Kidney epithelial cell (primary cell): ENCODE measurements around the gene CBLB. TPM values are rescaled to one million over a fixed set of nuclear protein-coding genes. Genes with fewer than 3 reads are reported as not detected.

Experiments
- DNase-seq: peaks from one replicate; pipeline ENCODE4 v3.0.0-alpha.2; 2010; ENCODE audit warnings: low read depth
- H3K27me3 ChIP-seq: 2 replicates; pipeline ENCODE4 v1.6.0; 2011; ENCODE audit warnings: low read length; ENCODE audit not compliant: control insufficient read depth, insufficient read depth
- H3K36me3 ChIP-seq: 2 replicates; pipeline ENCODE4 v1.5.1; 2011; ENCODE audit warnings: low read length; ENCODE audit not compliant: control insufficient read depth, insufficient read depth
- H3K4me3 ChIP-seq: 2 replicates; pipeline ENCODE4 v1.5.1; 2011; ENCODE audit warnings: low read depth, mild to moderate bottlenecking, control low read depth, low read length
- total RNA-seq: library from RNA; depleted of rRNA; stranded (reverse); fragments of >200 nt; gene quantifications from 2 replicates; pipeline ENCODE4 v1.2.3, GENCODE V29; 2015
- TF ChIP-seq, protein P1 (sequence below): IDR thresholded peaks from 2 replicates; pipeline ENCODE4 v1.5.1; 2011; ENCODE audit warnings: mild to moderate bottlenecking, moderate library complexity, low read length, control low read depth, inconsistent platforms; ENCODE audit not compliant: insufficient read depth, poor library complexity, severe bottlenecking

CBLB gene
- total RNA-seq, 1 donor from 2014 or later = 27.2 TPM

- no peak overlapping the region for H3K4me3 ChIP-seq
- TF ChIP-seq, protein P1, sequence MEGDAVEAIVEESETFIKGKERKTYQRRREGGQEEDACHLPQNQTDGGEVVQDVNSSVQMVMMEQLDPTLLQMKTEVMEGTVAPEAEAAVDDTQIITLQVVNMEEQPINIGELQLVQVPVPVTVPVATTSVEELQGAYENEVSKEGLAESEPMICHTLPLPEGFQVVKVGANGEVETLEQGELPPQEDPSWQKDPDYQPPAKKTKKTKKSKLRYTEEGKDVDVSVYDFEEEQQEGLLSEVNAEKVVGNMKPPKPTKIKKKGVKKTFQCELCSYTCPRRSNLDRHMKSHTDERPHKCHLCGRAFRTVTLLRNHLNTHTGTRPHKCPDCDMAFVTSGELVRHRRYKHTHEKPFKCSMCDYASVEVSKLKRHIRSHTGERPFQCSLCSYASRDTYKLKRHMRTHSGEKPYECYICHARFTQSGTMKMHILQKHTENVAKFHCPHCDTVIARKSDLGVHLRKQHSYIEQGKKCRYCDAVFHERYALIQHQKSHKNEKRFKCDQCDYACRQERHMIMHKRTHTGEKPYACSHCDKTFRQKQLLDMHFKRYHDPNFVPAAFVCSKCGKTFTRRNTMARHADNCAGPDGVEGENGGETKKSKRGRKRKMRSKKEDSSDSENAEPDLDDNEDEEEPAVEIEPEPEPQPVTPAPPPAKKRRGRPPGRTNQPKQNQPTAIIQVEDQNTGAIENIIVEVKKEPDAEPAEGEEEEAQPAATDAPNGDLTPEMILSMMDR = no peak
- no peaks in the 10 kb centered on the region for H3K27me3 ChIP-seq
- H3K36me3 ChIP-seq = no peaks in the 10 kb centered on the region
- DNase-seq = no peak
Observed at GRCh38 chr3:105704726-105705410, 163.9 kb downstream of the CBLB start.

DNA sequence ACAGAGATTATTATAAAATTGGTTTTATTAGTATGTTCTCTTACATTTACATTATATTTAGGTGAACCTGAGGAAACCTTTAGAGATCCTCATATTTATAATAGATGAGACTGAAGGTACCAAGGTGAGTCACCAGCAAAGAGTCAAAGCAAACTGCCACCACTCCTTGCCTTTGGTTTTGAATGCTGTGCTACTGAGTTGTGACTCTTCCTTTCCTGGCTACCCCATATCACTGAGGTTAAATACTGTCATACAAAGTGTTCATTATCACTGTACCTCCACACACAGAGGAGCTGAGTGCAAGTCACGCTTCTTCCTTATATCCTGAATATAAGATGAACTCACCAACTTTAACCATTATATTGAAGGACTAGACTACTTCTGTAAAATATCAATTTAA lies 168.2 kb downstream of the CBLB start:
- TF ChIP-seq, protein P1 = no peak
- Histone ChIP-seq H3K4me3 (no peak overlapping the region), H3K36me3 (no peaks in the 10 kb centered on the region), H3K27me3 (no peaks in the 10 kb centered on the region)
- no peak for DNase-seq

DNA sequence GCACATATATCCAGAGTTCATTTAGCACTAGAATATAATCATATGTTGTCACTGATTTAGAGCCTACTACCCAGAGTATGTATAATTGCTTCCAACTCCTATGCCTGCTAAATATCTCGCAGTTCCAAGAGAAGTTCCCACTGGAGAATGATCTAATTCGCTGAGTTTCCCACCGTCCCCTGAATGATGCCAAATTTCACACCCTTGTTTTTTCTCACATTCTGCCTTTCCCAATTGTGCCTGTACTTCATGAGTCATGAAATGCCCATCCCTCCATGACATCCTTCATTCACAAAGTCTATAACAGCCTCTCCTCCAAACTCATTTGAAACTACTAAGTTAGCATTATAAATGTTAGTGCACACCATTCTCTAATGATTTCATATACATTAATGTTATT lies 177.2 kb downstream of the CBLB start:
- no peak for DNase-seq
- H3K4me3 ChIP-seq = no peak overlapping the region
- H3K36me3 ChIP-seq = no peaks in the 10 kb centered on the region
- TF ChIP-seq, protein P1 = no peak
- no peaks in the 10 kb centered on the region for H3K27me3 ChIP-seq

DNA sequence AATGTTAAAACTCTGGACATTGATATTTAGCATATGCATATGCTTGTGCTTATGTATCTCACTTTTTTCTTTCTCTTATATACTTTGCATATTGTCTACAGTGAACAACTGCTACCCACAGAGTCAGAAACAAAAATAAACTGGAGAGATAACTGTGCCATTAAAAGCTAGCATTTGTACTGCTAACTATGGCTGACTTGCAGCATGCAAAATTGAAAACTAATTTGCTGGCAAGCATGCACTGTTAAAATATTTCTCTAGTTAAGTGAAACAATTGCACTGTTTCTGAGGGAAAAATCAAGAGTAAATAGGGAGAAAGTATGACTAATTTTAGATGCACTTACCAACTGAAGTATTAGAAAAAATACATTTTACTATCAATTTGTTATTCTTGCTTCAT lies 177.8 kb downstream of the CBLB start:
- TF ChIP-seq, protein P1 = no peak
- Histone ChIP-seq H3K4me3 (no peak overlapping the region), H3K27me3 (no peaks in the 10 kb centered on the region), H3K36me3 (no peaks in the 10 kb centered on the region)
- DNase-seq = no peak

GRCh38 chr3:105688821-105689220 lies 180.0 kb downstream of the CBLB start:
- DNase-seq = no peak
- no peaks in the 10 kb centered on the region for H3K27me3 ChIP-seq
- H3K4me3 ChIP-seq = no peak overlapping the region
- TF ChIP-seq, protein P1 = no peak
- H3K36me3 ChIP-seq = no peaks in the 10 kb centered on the region
